Right lobe of liver (tissue), 6 donors: ENCODE results near the gene XIST. TPM values are rescaled to one million over a fixed set of nuclear protein-coding genes. Genes with fewer than 3 reads are reported as not detected.

Experiments
- ATAC-seq, 4 donors: fragments of 200-7000 bp; cut with Tn5 transposase; one replicate each; pipeline ENCODE4 v1.9.1; 2020; ENCODE audit warnings: mild to moderate bottlenecking in 4 of 4, moderate library complexity in 4 of 4
- DNase-seq, 3 donors: peaks; one replicate each; pipeline ENCODE4 v3.0.0-alpha.2; 2020
- H3K27ac ChIP-seq, 3 donors: fragments of 200-600 bp; one replicate each; pipeline ENCODE4 v1.8.0; 2022
- H3K27me3 ChIP-seq, 2 donors: fragments of 200-600 bp; one replicate each; pipeline ENCODE4 v1.8.0; 2022
- H3K36me3 ChIP-seq, 4 donors: fragments of 200-600 bp; sonication (generic) in 1 of 4; one replicate each; pipeline versions ENCODE4 v1.5.1 to v1.8.0; 2017 to 2022; ENCODE audit warnings: control low read depth in 1 of 4
- H3K4me1 ChIP-seq, 4 donors: fragments of 200-600 bp; sonication (generic) in 1 of 4; one replicate each; pipeline versions ENCODE4 v1.5.1 to v1.8.0; 2017 to 2022; ENCODE audit warnings: control low read depth in 1 of 4
- H3K4me3 ChIP-seq, 3 donors: fragments of 200-600 bp; one replicate each; pipeline ENCODE4 v1.8.0; 2022
- H3K9me3 ChIP-seq, 4 donors: fragments of 200-600 bp; sonication (generic) in 1 of 4; one replicate each; pipeline versions ENCODE4 v1.5.1 to v1.8.0; 2017 to 2022; ENCODE audit warnings: control low read depth in 1 of 4
- POLR2A ChIP-seq: fragments of 450-650 bp; IDR thresholded peaks from one replicate; pipeline ENCODE4 v1.6.1; 2017; ENCODE audit warnings: antibody characterized with exemption, mild to moderate bottlenecking
- WGBS: methylation state at CpG from one replicate; pipeline ENCODE4 v1.1.6; 2018; ENCODE audit warnings: low coverage, low lambda C conversion rate; ENCODE audit not compliant: insufficient coverage; ENCODE audit errors: missing lambda C conversion rate; 5-methylcytosine and 5-hydroxymethylcytosine counted together
- intact Hi-C, 2 donors: fragments of 100-400 bp; cut with DNase I; formaldehyde crosslinking; loops; one replicate each; pipeline versions ENCODE4 v1.11.2 to v1.14.1; 2022
- total RNA-seq, 6 experiments: library from RNA; depleted of rRNA in 2 of 6; stranded (reverse); fragments of >200 nt in 2 of 6; fragmentation: NEBNext Ultra II Directional in 3 of 6; extraction: Animal tissue kit (Norgen Biotek cat#: 25700) in 3 of 6; gene quantifications; one replicate each; pipeline versions ENCODE4 v1.1.0 to v1.2.4, GENCODE V29; 2016 to 2023
- TF ChIP-seq, protein P1 (sequence below), 4 donors: fragments of 200-600 bp in 3 of 4; fragments of 450-650 bp in 1 of 4; IDR thresholded peaks; one replicate each; pipeline versions ENCODE4 v1.5.1 to v1.8.0; 2016 to 2022; ENCODE audit warnings: antibody characterized with exemption in 4 of 4, mild to moderate bottlenecking in 2 of 4
- donor health status: DM: no; HTN: yes; CAD: no.
- donor health status: DM: no; HTN: no; CAD: no.
- donor health status: DM: no; HTN: no; CAD: no.
- donor health status: DM: no; HTN: yes; CAD: no.
- donor health status: DM: no; HTN: yes; CAD: no.

Gene XIST
- total RNA-seq, 6 experiments from 2014 or later = 0.11 to 178 (median 99.4) TPM

GRCh38 chrX:73830489-73831414, 21.8 kb downstream of the XIST start:
- TF ChIP-seq, protein P1, sequence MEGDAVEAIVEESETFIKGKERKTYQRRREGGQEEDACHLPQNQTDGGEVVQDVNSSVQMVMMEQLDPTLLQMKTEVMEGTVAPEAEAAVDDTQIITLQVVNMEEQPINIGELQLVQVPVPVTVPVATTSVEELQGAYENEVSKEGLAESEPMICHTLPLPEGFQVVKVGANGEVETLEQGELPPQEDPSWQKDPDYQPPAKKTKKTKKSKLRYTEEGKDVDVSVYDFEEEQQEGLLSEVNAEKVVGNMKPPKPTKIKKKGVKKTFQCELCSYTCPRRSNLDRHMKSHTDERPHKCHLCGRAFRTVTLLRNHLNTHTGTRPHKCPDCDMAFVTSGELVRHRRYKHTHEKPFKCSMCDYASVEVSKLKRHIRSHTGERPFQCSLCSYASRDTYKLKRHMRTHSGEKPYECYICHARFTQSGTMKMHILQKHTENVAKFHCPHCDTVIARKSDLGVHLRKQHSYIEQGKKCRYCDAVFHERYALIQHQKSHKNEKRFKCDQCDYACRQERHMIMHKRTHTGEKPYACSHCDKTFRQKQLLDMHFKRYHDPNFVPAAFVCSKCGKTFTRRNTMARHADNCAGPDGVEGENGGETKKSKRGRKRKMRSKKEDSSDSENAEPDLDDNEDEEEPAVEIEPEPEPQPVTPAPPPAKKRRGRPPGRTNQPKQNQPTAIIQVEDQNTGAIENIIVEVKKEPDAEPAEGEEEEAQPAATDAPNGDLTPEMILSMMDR (IDR thresholded peaks at IDR 0.05) = no peak
- TF ChIP-seq POLR2A = no peak
- intact Hi-C loops = no loop called here
- no peak for DNase-seq
- Histone ChIP-seq H3K36me3 (peaks cover 0 to 40% (median 16%) of the 10 kb centered on the region in 4 donors), H3K4me1 (no peaks in the 10 kb centered on the region), H3K4me3 (no peak overlapping the region), H3K27ac (no peak overlapping the region), H3K27me3 (no peaks in the 10 kb centered on the region), H3K9me3 (no peaks in the 10 kb centered on the region)
- ATAC-seq = no peak
- WGBS = 71% methylated on average over 9 of the region's 9 CpGs

GRCh38 chrX:73829890-73830466, 22.5 kb downstream of the XIST start:
- TF ChIP-seq, protein P1 (IDR thresholded peaks at IDR 0.05) = no peak
- no peak for TF ChIP-seq POLR2A
- DNase-seq (no peak), ATAC-seq (no peak)
- Histone ChIP-seq H3K4me1 (no peaks in the 10 kb centered on the region), H3K27ac (no peak overlapping the region), H3K27me3 (no peaks in the 10 kb centered on the region), H3K9me3 (no peaks in the 10 kb centered on the region), H3K4me3 (no peak overlapping the region), H3K36me3 (peaks cover 0 to 44% (median 16%) of the 10 kb centered on the region in 4 donors)
- 79% methylated on average over 5 of the region's 5 CpGs for WGBS
- intact Hi-C loops = no loop called here

DNA sequence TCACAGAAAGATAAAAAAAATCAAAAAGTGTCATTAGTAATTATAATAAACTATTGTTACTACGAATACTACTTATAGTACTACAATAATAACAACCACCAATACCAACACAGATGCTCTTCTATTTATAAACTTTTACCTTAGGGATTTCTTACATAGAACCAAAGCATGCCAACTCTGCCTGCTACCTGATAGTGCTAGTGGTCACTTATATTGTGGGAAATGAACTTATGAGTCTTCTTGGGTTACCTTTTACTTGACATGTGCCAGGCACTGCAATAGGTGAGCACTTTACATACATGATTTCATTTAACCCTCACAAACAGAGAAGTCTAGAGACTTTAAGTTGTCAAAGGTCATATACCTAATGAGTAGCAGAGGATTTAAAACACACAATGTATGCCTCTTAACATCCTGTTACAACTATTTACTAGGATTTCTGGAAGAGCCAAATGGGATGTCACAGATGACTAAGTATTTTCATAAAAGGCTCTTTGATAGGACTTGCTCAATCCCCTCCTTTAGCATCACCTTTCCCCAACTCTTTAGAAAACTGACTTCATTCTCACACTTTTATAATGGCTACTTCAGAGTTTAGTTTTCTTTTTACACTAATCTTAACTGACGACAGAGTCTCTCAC, 24.3 kb downstream of the XIST start:
- intact Hi-C loops = no loop called here
- ATAC-seq (no peak), DNase-seq (no peak)
- Histone ChIP-seq H3K27me3 (no peaks in the 10 kb centered on the region), H3K4me1 (no peaks in the 10 kb centered on the region), H3K27ac (no peak overlapping the region), H3K9me3 (no peaks in the 10 kb centered on the region), H3K4me3 (no peak overlapping the region), H3K36me3 (peaks cover 0 to 56% (median 16%) of the 10 kb centered on the region in 4 donors)
- no peak for TF ChIP-seq POLR2A
- TF ChIP-seq, protein P1 (IDR thresholded peaks at IDR 0.05) = no peak
- 67% methylated on average over 2 of the region's 2 CpGs for WGBS

GRCh38 chrX:73827406-73827805, 25.1 kb downstream of the XIST start:
- TF ChIP-seq, protein P1 (IDR thresholded peaks at IDR 0.05) = no peak
- no peak for TF ChIP-seq POLR2A
- H3K4me3 ChIP-seq = no peak overlapping the region
- H3K27ac ChIP-seq = no peak overlapping the region
- ATAC-seq = no peak
- no peak for DNase-seq
- H3K36me3 ChIP-seq = peaks cover 0 to 56% (median 16%) of the 10 kb centered on the region in 4 donors
- H3K4me1 ChIP-seq = no peaks in the 10 kb centered on the region
- no peaks in the 10 kb centered on the region for H3K9me3 ChIP-seq
- 52% methylated on average over 4 of the region's 4 CpGs for WGBS
- no peaks in the 10 kb centered on the region for H3K27me3 ChIP-seq
- intact Hi-C loops = no loop called here
